H1 (cell line): Measurements from ENCODE around the gene SLC25A52. TPM values are rescaled to one million over a fixed set of nuclear protein-coding genes. Genes with fewer than 3 reads are reported as not detected.

Experiments used
- CTCF ChIA-PET: fragments of 300-600 bp; sonication (Branson Sonifier 250); formaldehyde crosslinking; loops from one replicate; lab custom pipeline; 2021; ENCODE audit not compliant: partially characterized antibody; lab: Charles Lee
- POLR2A ChIA-PET: fragments of 300-600 bp; sonication (Branson Sonifier 250); formaldehyde crosslinking; loops from one replicate; lab custom pipeline; 2021; ENCODE audit warnings: inconsistent platforms; ENCODE audit not compliant: partially characterized antibody; lab: Charles Lee
- DNase-seq, 2 experiments: peaks; one replicate each; pipeline versions ENCODE4 v3.0.0 to v3.0.0-alpha.2; 2010 to 2022; ENCODE audit warnings: low spot score in 2 of 2, low read depth in 1 of 2, mixed read lengths in 1 of 2
- FAIRE-seq: peaks from 2 replicates; lab custom pipeline; 2011; peaks lifted over from hg19 to GRCh38; lab: Jason Lieb, UNC
- H2AFZ ChIP-seq: 2 replicates; pipeline ENCODE4 v1.8.1; 2012; ENCODE audit warnings: low read length, inconsistent platforms
- H2AK5ac ChIP-seq: 2 replicates; pipeline ENCODE4 v1.6.1; 2013; ENCODE audit warnings: low read depth, low read length
- H2BK120ac ChIP-seq: replicated peaks from 2 replicates; pipeline ENCODE3; 2013; ENCODE audit warnings: low read depth, low read length, inconsistent platforms
- H2BK12ac ChIP-seq: 2 replicates; pipeline ENCODE4 v1.6.1; 2013; ENCODE audit warnings: low read depth, low read length
- H2BK15ac ChIP-seq: 2 replicates; pipeline ENCODE4 v1.6.1; 2013; ENCODE audit warnings: low read length
- H2BK20ac ChIP-seq: 2 replicates; pipeline ENCODE4 v1.6.1; 2013; ENCODE audit warnings: low read length
- H2BK5ac ChIP-seq: 2 replicates; pipeline ENCODE4 v1.6.1; 2013; ENCODE audit warnings: low read depth, low read length
- H3K14ac ChIP-seq: 2 replicates; pipeline ENCODE4 v1.6.1; 2013; ENCODE audit warnings: inconsistent platforms; ENCODE audit not compliant: insufficient read length
- H3K18ac ChIP-seq: 2 replicates; pipeline ENCODE4 v1.6.1; 2013; ENCODE audit warnings: low read length; ENCODE audit errors: extremely low read depth
- H3K23ac ChIP-seq: 2 replicates; pipeline ENCODE4 v1.6.1; 2013; ENCODE audit warnings: inconsistent platforms; ENCODE audit not compliant: insufficient read length
- H3K23me2 ChIP-seq: 2 replicates; pipeline ENCODE4 v1.6.1; 2013; ENCODE audit warnings: low read depth, low read length
- H3K27ac ChIP-seq: 2 replicates; pipeline ENCODE4 v1.6.1; 2011; ENCODE audit warnings: low read depth, low read length, inconsistent platforms
- H3K27me3 ChIP-seq, 4 experiments: replicated peaks in 1 of 4; 1 replicate in 1 of 4; 2 replicates in 3 of 4; pipeline versions ENCODE4 v1.6.1 to v1.8.1; 2011 to 2013; ENCODE audit warnings: low read length in 3 of 4, mild to moderate bottlenecking in 3 of 4, inconsistent platforms in 2 of 4, mixed read lengths in 2 of 4, moderate library complexity in 1 of 4; ENCODE audit not compliant: control insufficient read depth in 3 of 4, insufficient read depth in 3 of 4; ENCODE audit errors: extremely low read depth in 1 of 4
- H3K36me3 ChIP-seq, 4 experiments: 2 replicates each; pipeline versions ENCODE4 v1.6.1 to v1.8.1; 2011 to 2013; ENCODE audit warnings: mild to moderate bottlenecking in 4 of 4, low read length in 3 of 4, moderate library complexity in 2 of 4, control low read depth in 1 of 4, inconsistent platforms in 1 of 4; ENCODE audit not compliant: insufficient read depth in 4 of 4, control insufficient read depth in 2 of 4
- H3K4ac ChIP-seq: replicated peaks from 2 replicates; pipeline ENCODE3; 2013; ENCODE audit warnings: low read length, low read depth, mixed read lengths, inconsistent platforms; ENCODE audit not compliant: insufficient read length
- H3K4me1 ChIP-seq, 4 experiments: replicated peaks in 1 of 4; 1 replicate in 1 of 4; 2 replicates in 3 of 4; pipeline versions ENCODE4 v1.6.1 to v1.8.1; 2011 to 2013; ENCODE audit warnings: low read length in 3 of 4, inconsistent platforms in 2 of 4, mixed read lengths in 1 of 4; ENCODE audit not compliant: insufficient read depth in 4 of 4, control insufficient read depth in 3 of 4
- H3K4me2 ChIP-seq, 2 experiments: 2 replicates each; pipeline versions ENCODE4 v1.6.1 to v1.8.1; 2011 to 2013; ENCODE audit warnings: low read depth in 2 of 2, low read length in 2 of 2, control low read depth in 1 of 2, inconsistent platforms in 1 of 2, mild to moderate bottlenecking in 1 of 2; ENCODE audit not compliant: insufficient read depth in 1 of 2
- H3K4me3 ChIP-seq, 4 experiments: fragments of 200-600, 300-600 bp in 1 of 4; sonication (generic), shearing (Covaris generic), sonication (Bioruptor Twin) in 1 of 4; 2 replicates each; pipeline versions ENCODE4 v1.5.1 to v1.8.1; 2011 to 2016; ENCODE audit warnings: low read length in 4 of 4, low read depth in 3 of 4, control low read depth in 2 of 4, inconsistent platforms in 2 of 4, mild to moderate bottlenecking in 2 of 4, mixed read lengths in 1 of 4, moderate library complexity in 1 of 4; ENCODE audit not compliant: insufficient read depth in 2 of 4; ENCODE audit errors: extremely low read depth in 1 of 4
- H3K56ac ChIP-seq: replicated peaks from 2 replicates; pipeline ENCODE3; 2013; ENCODE audit warnings: low read depth, mild to moderate bottlenecking, mixed read lengths, low read length, inconsistent platforms; ENCODE audit not compliant: insufficient read length
- H3K79me1 ChIP-seq: 2 replicates; pipeline ENCODE4 v1.6.1; 2013; ENCODE audit warnings: low read depth, low read length, control low read depth
- H3K79me2 ChIP-seq, 2 experiments: 2 replicates each; pipeline versions ENCODE4 v1.6.1 to v1.8.1; 2012 to 2013; ENCODE audit warnings: low read length in 2 of 2, mild to moderate bottlenecking in 2 of 2, inconsistent platforms in 1 of 2; ENCODE audit not compliant: insufficient read depth in 2 of 2, control insufficient read depth in 1 of 2
- H3K9ac ChIP-seq, 4 experiments: replicated peaks in 1 of 4; 1 replicate in 1 of 4; 2 replicates in 3 of 4; pipeline versions ENCODE4 v1.6.1 to v1.8.1; 2011 to 2013; ENCODE audit warnings: low read depth in 3 of 4, low read length in 3 of 4, control low read depth in 2 of 4, mild to moderate bottlenecking in 2 of 4, moderate library complexity in 2 of 4, inconsistent platforms in 1 of 4; ENCODE audit errors: extremely low read depth in 1 of 4
- H3K9me3 ChIP-seq, 2 experiments: 2 replicates each; pipeline versions ENCODE4 v1.6.1 to v1.8.1; 2012 to 2013; ENCODE audit warnings: mild to moderate bottlenecking in 2 of 2, moderate library complexity in 2 of 2, control low read depth in 1 of 2, inconsistent platforms in 1 of 2, low read depth in 1 of 2, low read length in 1 of 2, mixed read lengths in 1 of 2; ENCODE audit not compliant: insufficient read depth in 2 of 2
- H4K20me1 ChIP-seq, 2 experiments: replicated peaks in 1 of 2; 2 replicates each; pipeline versions ENCODE3 to v1.8.1; 2011 to 2013; ENCODE audit warnings: inconsistent platforms in 2 of 2, low read length in 2 of 2, mild to moderate bottlenecking in 1 of 2; ENCODE audit not compliant: insufficient read depth in 2 of 2, control insufficient read depth in 1 of 2
- H4K5ac ChIP-seq: 2 replicates; pipeline ENCODE4 v1.6.1; 2013; ENCODE audit warnings: low read length, low read depth, mixed read lengths, inconsistent platforms; ENCODE audit not compliant: insufficient read length
- H4K8ac ChIP-seq: 2 replicates; pipeline ENCODE4 v1.8.0; 2013; ENCODE audit warnings: mild to moderate bottlenecking, moderate library complexity, low read length, inconsistent platforms; ENCODE audit not compliant: insufficient read depth; ENCODE audit errors: extremely low read depth
- H4K91ac ChIP-seq: replicated peaks from 2 replicates; pipeline ENCODE3; 2013; ENCODE audit warnings: low read length, mixed read lengths, inconsistent platforms; ENCODE audit not compliant: insufficient read length
- BRCA1 ChIP-seq: IDR thresholded peaks from 2 replicates; pipeline ENCODE4 v1.6.1; 2012; ENCODE audit warnings: low read depth, low read length, improper control_type of control experiment
- CHD1 ChIP-seq: IDR thresholded peaks from 2 replicates; pipeline ENCODE4 v1.6.1; 2012; ENCODE audit warnings: low read depth, low read length, improper control_type of control experiment
- CHD2 ChIP-seq: IDR thresholded peaks from 2 replicates; pipeline ENCODE4 v1.6.1; 2012; ENCODE audit warnings: low read length, improper control_type of control experiment
- EP300 ChIP-seq, 2 experiments: IDR thresholded peaks; 1 replicate in 1 of 2; 2 replicates in 1 of 2; pipeline ENCODE4 v1.6.1; 2011 to 2012; ENCODE audit warnings: low read depth in 2 of 2, low read length in 2 of 2, mild to moderate bottlenecking in 2 of 2, borderline replicate concordance in 1 of 2, inconsistent platforms in 1 of 2, moderate library complexity in 1 of 2
- GTF2F1 ChIP-seq: IDR thresholded peaks from 2 replicates; pipeline ENCODE4 v1.6.1; 2012; ENCODE audit warnings: low read depth, low read length, improper control_type of control experiment, borderline replicate concordance
- HDAC2 ChIP-seq, 2 experiments: fragments of 300-600 bp in 1 of 2; sonication (generic) in 1 of 2; IDR thresholded peaks; 2 replicates each; pipeline ENCODE4 v1.6.1; 2011 to 2012; ENCODE audit warnings: low read depth in 2 of 2, low read length in 2 of 2, mild to moderate bottlenecking in 2 of 2, moderate library complexity in 2 of 2, borderline replicate concordance in 1 of 2, inconsistent platforms in 1 of 2
- HDAC6 ChIP-seq: IDR thresholded peaks from one replicate; pipeline ENCODE4 v1.7.1; 2012; ENCODE audit warnings: low read depth, mild to moderate bottlenecking, inconsistent platforms, low read length, moderate library complexity
- POU5F1 ChIP-seq: IDR thresholded peaks from 2 replicates; pipeline ENCODE4 v1.6.1; 2011; ENCODE audit warnings: low read depth, mild to moderate bottlenecking, low read length, moderate library complexity
- RAD21 ChIP-seq, 2 experiments: IDR thresholded peaks in 1 of 2; conservative IDR thresholded peaks in 1 of 2; 2 replicates each; pipeline ENCODE4 v1.6.1; 2011; ENCODE audit warnings: low read depth in 2 of 2, low read length in 2 of 2, improper control_type of control experiment in 1 of 2, inconsistent platforms in 1 of 2, mild to moderate bottlenecking in 1 of 2, moderate library complexity in 1 of 2
- SAP30 ChIP-seq: fragments of 300-600 bp; sonication (generic); IDR thresholded peaks from 2 replicates; pipeline ENCODE4 v1.7.1; 2012; ENCODE audit warnings: low read length, moderate library complexity, mild to moderate bottlenecking, inconsistent platforms; ENCODE audit not compliant: insufficient read depth, insufficient replicate concordance
- TEAD4 ChIP-seq: IDR thresholded peaks from 2 replicates; pipeline ENCODE4 v1.6.1; 2012; ENCODE audit warnings: low read depth, low read length, inconsistent platforms, mixed read lengths
- ZNF274 ChIP-seq: IDR thresholded peaks from 2 replicates; pipeline ENCODE4 v1.7.0; 2012; ENCODE audit warnings: low read length, borderline replicate concordance; ENCODE audit errors: extremely low read depth
- WGBS, 2 experiments: shearing (Covaris generic) in 1 of 2; methylation state at CpG; one replicate each; pipeline versions ENCODE4 v1.1.6 to v1.1.7; 2013 to 2015; ENCODE audit warnings: low lambda C conversion rate in 2 of 2, mixed read lengths in 2 of 2, inconsistent platforms in 1 of 2, low coverage in 1 of 2, missing lambda C conversion rate in 1 of 2; ENCODE audit not compliant: insufficient replicate concordance in 2 of 2, insufficient coverage in 1 of 2, insufficient read length in 1 of 2; ENCODE audit errors: extremely low coverage in 1 of 2, missing lambda C conversion rate in 1 of 2; 5-methylcytosine and 5-hydroxymethylcytosine counted together
- polyA plus RNA-seq, 7 experiments: library from polyadenylated mRNA; depleted of rRNA in 3 of 7; stranded (reverse) in 5 of 7; unstranded in 2 of 7; fragments of >200 nt in 5 of 7; fragments of 200-250 nt in 2 of 7; gene quantifications; 1 replicate in 5 of 7; 2 replicates in 1 of 7; 4 replicates in 1 of 7; pipeline versions ENCODE4 v1.2.1 to v1.2.3, GENCODE V29; 2011 to 2013; ENCODE audit warnings: missing spikeins in 2 of 7, mixed read lengths in 2 of 7
- total RNA-seq: library from RNA; stranded (reverse); fragmentation: NEBNext Ultra II Directional; extraction: Animal tissue kit (Norgen Biotek cat#: 25700); gene quantifications from 2 replicates; pipeline ENCODE4 v1.2.1, GENCODE V29; 2021
- TF ChIP-seq, protein P1 (sequence below): IDR thresholded peaks from 2 replicates; pipeline ENCODE4 v1.6.1; 2011; ENCODE audit warnings: low read depth, mild to moderate bottlenecking, low read length; ENCODE audit not compliant: insufficient read depth

The SLC25A52 gene
- total and polyA plus RNA-seq, 2 of the 8 experiments (the other 6 are each of a cell fraction or from before 2014, with no cell fraction given) = not detected

- Histone ChIP-seq H2AFZ (no peak overlapping the region; the same call in 1 of the 2 replicates), H2BK5ac (no peak overlapping the region), H4K20me1 (no peaks in the 10 kb centered on the region), H3K56ac (no peak overlapping the region), H3K36me3 (no peaks in the 10 kb centered on the region), H2AK5ac (no peak overlapping the region), H3K27ac (no peak overlapping the region), H4K5ac (no peak overlapping the region), H2BK15ac (no peak overlapping the region), H2BK120ac (no peak overlapping the region), H2BK12ac (no peak overlapping the region), H3K4me3 (no peak overlapping the region), H3K9me3 (peaks cover 0 to 6% of the 10 kb centered on the region in 2 experiments; a peak in 2 of 4 replicates), H3K4ac (no peak overlapping the region), H3K4me1 (no peaks in the 10 kb centered on the region), H3K9ac (no peak overlapping the region), H2BK20ac (no peak overlapping the region), H3K23me2 (no peaks in the 10 kb centered on the region), H3K14ac (no peak overlapping the region), H3K27me3 (no peaks in the 10 kb centered on the region), H3K18ac (no peak overlapping the region), H3K4me2 (no peak overlapping the region), H3K79me2 (no peaks in the 10 kb centered on the region), H4K91ac (no peak overlapping the region), H4K8ac (no peak overlapping the region), H3K23ac (no peak overlapping the region), H3K79me1 (no peaks in the 10 kb centered on the region)
- ChIA-PET CTCF (interaction anchor here (1.8 kb wide), 1 partner anchor 60 kb away, joined by 4 read pairs; no protein-coding TSS in a partner anchor), POLR2A (interaction anchor here (1.1 kb wide), 1 partner anchor 10 kb away, joined by 3 read pairs; no protein-coding TSS in a partner anchor)
- 94% methylated on average over 3 of the region's 3 CpGs; no CpG with 5 or more reads in 1 of the 2 experiments for WGBS, 2 experiments
- FAIRE-seq (no peak), DNase-seq (no peak)
- TF ChIP-seq BRCA1 = no peak
- TF ChIP-seq, protein P1, sequence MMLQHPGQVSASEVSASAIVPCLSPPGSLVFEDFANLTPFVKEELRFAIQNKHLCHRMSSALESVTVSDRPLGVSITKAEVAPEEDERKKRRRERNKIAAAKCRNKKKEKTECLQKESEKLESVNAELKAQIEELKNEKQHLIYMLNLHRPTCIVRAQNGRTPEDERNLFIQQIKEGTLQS = no peak
- TF ChIP-seq RAD21 (IDR thresholded peaks at IDR 0.05 in 1 of 2, conservative IDR thresholded peaks at IDR 0.05 in 1 of 2; ENCODE audit: low read depth in 2 of 2, low read length in 2 of 2) = no peak
- TF ChIP-seq GTF2F1 = no peak
- TF ChIP-seq TEAD4 = no peak
- TF ChIP-seq CHD2 = no peak
- no peak for TF ChIP-seq HDAC6
- no peak for TF ChIP-seq EP300 (IDR thresholded peaks at IDR 0.05; ENCODE audit: borderline replicate concordance in 1 of 2, low read depth in 2 of 2, low read length in 2 of 2)
- TF ChIP-seq CHD1 = no peak
- TF ChIP-seq POU5F1 = no peak
- no peak for TF ChIP-seq ZNF274
- no peak for TF ChIP-seq HDAC2 (IDR thresholded peaks at IDR 0.05; ENCODE audit: borderline replicate concordance in 1 of 2, low read depth in 2 of 2, low read length in 2 of 2)
- no peak for TF ChIP-seq SAP30
Observed at GRCh38 chr18:31783059-31783458, 22.4 kb upstream of the SLC25A52 start.
